Measurements from ENCODE around the gene GLUD1. TPM values are rescaled to one million over a fixed set of nuclear protein-coding genes. Genes with fewer than 3 reads are reported as not detected.
"Not testable (repeated sequence)": the region's sequence is repeated elsewhere in the genome, so short reads cannot be mapped to it uniquely, and the experiment has no call there.

Gene GLUD1
- 71.3 TPM for polyA plus RNA-seq (2013, experiment 1 of 2; ENCODE audit: insufficient read length)
- 70.1 TPM for polyA plus RNA-seq (2013, experiment 2 of 2; ENCODE audit: insufficient read length)

GRCh38 chr10:87094373-87095235 lies at the start of gene GLUD1, which contains the start of gene SHLD2:
TSS of gene GLUD1 (minus strand) at chr10:87094843. CDS start at chr10:87094769, 74 bp downstream.
TSS of gene SHLD2 (plus strand) at chr10:87095206. CDS start at chr10:87151355, 56,149 bp downstream.
- peak; percentile 89 for DNase-seq

GRCh38 chr10:87143109-87143418 lies 48.4 kb upstream of the GLUD1 start:
- DNase-seq, result not testable (repeated sequence)

- peak; percentile 19 for DNase-seq
Measured at GRCh38 chr10:87142230-87143108, 47.8 kb upstream of the GLUD1 start.

GRCh38 chr10:87137478-87137877 lies 42.8 kb upstream of the GLUD1 start:
- DNase-seq, result not testable (repeated sequence)

- not testable (repeated sequence) for DNase-seq
Measured at GRCh38 chr10:87134440-87134839, 39.8 kb upstream of the GLUD1 start.

GRCh38 chr10:87133936-87134335 lies 39.3 kb upstream of the GLUD1 start:
- DNase-seq, result not testable (repeated sequence)

GRCh38 chr10:87132176-87132575 lies 37.5 kb upstream of the GLUD1 start:
- DNase-seq, result not testable (repeated sequence)

GRCh38 chr10:87127607-87128156 lies 33.0 kb upstream of the GLUD1 start:
- peak; percentile 6 for DNase-seq

- DNase-seq, result not testable (repeated sequence)
Measured at GRCh38 chr10:87127048-87127447, 32.4 kb upstream of the GLUD1 start.

GRCh38 chr10:87123351-87123750 lies 28.7 kb upstream of the GLUD1 start:
- DNase-seq, result not testable (repeated sequence)

GRCh38 chr10:87119029-87119428 lies 24.4 kb upstream of the GLUD1 start:
- DNase-seq, result not testable (repeated sequence)

- not testable (repeated sequence) for DNase-seq
Measured at GRCh38 chr10:87118122-87118521, 23.5 kb upstream of the GLUD1 start.

- no peak for DNase-seq
Measured at GRCh38 chr10:87105446-87106124, 10.9 kb upstream of the GLUD1 start.

GRCh38 chr10:87104727-87105126 lies 10.1 kb upstream of the GLUD1 start:
- not testable (repeated sequence) for DNase-seq

GRCh38 chr10:87101996-87102395 lies 7.4 kb upstream of the GLUD1 start:
- DNase-seq, result no peak

- DNase-seq, result peak; percentile 78
Measured at GRCh38 chr10:87095236-87095945, 748 bp upstream of the GLUD1 start.

- peak; percentile 25 for DNase-seq
Measured at GRCh38 chr10:87093632-87094372, 841 bp downstream of the GLUD1 start.

GRCh38 chr10:87092861-87093631 lies 1.6 kb downstream of the GLUD1 start:
- no peak for DNase-seq

- DNase-seq, result no peak
Measured at GRCh38 chr10:87092376-87092860, 2.2 kb downstream of the GLUD1 start.

GRCh38 chr10:87090779-87091178 lies 3.9 kb downstream of the GLUD1 start:
- no peak for DNase-seq

All from fibroblast of skin of abdomen (primary cell).